ENCODE measurements around the gene FRMD4B. TPM values are rescaled to one million over a fixed set of nuclear protein-coding genes. Genes with fewer than 3 reads are reported as not detected.

The FRMD4B gene
- total RNA-seq, 4 donors from 2014 or later, result 58.0 to 71.9 (median 63.4) TPM

DNA sequence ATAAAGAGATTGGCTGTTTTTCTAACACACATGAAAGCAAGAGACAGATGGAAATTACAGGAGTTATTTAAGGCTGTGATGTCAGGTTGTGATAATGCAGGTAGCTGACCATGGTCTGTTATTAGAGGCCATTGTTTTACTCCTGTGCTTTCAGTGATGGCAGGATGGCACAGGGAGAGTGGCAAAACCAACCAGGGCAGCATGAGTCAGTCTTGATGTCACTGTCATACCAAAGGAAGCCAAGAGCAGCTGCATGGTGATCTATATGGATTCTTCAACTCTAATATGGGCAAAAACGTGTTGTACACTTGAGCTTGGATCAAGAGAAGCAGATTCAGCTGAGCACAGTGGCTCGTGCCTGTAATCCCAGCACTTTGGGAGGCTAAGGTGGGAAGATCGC, 171.6 kb downstream of the FRMD4B start:
- intact Hi-C loops (cut with DNase I; ENCODE audit: low total_unique reads), result no loop called here

DNA sequence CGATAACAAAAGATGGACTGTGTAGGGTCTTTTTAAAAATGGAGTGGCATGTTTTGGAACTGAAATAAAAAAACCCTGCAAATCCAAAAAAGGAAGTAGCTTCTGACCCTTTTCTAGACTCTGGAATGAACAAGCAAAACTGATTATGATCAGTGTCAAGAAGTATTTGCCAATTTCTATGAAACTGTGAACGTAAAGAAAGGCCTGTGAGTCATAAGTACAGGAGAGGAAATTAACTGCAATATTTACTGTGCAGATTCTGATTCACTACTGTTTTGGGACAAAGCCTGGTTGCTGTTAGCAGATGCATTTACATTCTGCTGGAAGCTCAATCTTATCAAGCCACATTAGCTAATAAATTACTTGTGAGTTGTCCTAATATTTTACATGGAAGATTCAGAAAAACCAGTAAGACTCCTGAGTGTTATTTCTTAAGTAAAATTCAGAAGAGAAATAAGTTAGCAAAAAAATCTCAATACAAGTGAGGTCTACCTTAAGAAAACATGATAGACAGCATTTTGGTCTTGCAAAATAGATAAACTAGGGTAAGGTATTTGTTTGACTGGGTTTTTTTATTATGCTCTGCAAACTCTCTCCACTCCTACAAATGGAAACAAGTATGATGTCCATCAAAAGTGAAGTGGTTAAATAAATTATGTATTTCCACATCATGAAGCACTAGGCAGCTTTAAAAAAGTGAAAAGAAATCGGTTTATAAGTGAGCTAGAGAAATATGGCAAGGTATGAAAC, 173.3 kb downstream of the FRMD4B start:
- TF ChIP-seq, protein P1, sequence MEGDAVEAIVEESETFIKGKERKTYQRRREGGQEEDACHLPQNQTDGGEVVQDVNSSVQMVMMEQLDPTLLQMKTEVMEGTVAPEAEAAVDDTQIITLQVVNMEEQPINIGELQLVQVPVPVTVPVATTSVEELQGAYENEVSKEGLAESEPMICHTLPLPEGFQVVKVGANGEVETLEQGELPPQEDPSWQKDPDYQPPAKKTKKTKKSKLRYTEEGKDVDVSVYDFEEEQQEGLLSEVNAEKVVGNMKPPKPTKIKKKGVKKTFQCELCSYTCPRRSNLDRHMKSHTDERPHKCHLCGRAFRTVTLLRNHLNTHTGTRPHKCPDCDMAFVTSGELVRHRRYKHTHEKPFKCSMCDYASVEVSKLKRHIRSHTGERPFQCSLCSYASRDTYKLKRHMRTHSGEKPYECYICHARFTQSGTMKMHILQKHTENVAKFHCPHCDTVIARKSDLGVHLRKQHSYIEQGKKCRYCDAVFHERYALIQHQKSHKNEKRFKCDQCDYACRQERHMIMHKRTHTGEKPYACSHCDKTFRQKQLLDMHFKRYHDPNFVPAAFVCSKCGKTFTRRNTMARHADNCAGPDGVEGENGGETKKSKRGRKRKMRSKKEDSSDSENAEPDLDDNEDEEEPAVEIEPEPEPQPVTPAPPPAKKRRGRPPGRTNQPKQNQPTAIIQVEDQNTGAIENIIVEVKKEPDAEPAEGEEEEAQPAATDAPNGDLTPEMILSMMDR (IDR thresholded peaks at IDR 0.05), result no peak
- TF ChIP-seq POLR2A (IDR thresholded peaks at IDR 0.05), result no peak
- 57 to 61% methylated on average over 3 of the region's 3 CpGs for WGBS, 2 donors
- no peak overlapping the region for H3K4me3 ChIP-seq (ENCODE audit: low read depth, poor library complexity, severe bottlenecking)
- no peak for DNase-seq (ENCODE audit: low spot score in 2 of 2)
- intact Hi-C loops (cut with DNase I; ENCODE audit: low total_unique reads), result no loop called here

More for the DNA sequence above, 171.6 kb downstream of the FRMD4B start:
- no peak for DNase-seq (ENCODE audit: low spot score in 2 of 2)
- H3K4me3 ChIP-seq (ENCODE audit: low read depth, poor library complexity, severe bottlenecking), result no peak overlapping the region
- TF ChIP-seq, protein P1 (IDR thresholded peaks at IDR 0.05), result no peak
- TF ChIP-seq POLR2A (IDR thresholded peaks at IDR 0.05), result no peak
- 39 to 52% methylated on average over 3 of the region's 3 CpGs for WGBS, 2 donors

DNA sequence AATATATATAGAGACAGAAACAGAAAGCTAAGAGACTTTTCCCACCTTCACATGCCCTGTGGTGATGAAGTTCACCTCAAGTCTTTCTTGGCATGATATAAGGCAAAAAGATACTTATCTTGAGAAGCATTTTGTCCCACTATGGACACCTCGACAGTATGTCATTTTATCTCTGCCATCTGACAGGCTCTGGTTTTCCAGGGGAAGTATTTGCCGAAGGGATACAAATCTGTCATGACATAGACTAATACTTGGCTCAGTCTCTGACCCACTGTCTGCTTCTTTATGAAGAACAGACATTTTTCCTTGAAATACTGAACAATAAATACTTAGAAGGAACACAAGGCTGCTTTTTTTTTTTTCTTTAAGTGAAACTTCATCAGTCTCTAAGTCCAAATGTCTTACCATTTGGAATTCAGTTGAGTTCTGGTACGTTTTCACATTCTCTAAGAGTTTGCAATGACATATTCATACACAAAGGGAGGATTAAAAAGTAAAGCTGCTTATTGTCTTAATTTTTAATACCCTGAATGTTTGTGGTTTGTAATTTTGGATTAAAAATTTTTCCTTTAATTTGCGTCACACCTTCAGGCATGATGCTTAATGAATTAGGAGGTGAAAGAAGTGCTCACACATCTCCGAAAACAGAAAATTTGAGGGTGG, 175.7 kb downstream of the FRMD4B start:
- TF ChIP-seq, protein P1 (IDR thresholded peaks at IDR 0.05), result no peak
- TF ChIP-seq POLR2A (IDR thresholded peaks at IDR 0.05), result no peak
- no peak for DNase-seq (ENCODE audit: low spot score in 2 of 2)
- H3K4me3 ChIP-seq (ENCODE audit: low read depth, poor library complexity, severe bottlenecking), result no peak overlapping the region
- WGBS, 2 donors, result 77 to 81% methylated on average over 5 of the region's 5 CpGs
- intact Hi-C loops (cut with DNase I; ENCODE audit: low total_unique reads), result no loop called here

DNA sequence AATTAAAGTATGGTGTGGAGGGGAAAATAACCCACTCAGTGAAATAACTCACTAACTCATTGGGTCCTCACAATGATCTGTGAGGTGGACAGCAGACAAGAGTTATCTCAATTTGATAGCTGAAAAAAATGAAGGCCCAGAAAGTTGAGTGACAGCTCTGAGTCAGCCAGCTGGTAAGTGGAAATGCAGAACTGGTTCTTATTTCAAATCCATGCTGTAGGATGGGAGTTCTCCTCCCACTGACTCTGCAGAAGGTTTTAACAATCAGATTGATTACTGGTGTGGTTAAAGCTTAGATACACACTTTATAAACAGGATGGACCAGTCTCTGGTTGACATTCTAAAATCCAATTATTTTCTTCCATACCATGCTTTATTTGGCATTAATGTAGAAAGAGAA, 176.5 kb downstream of the FRMD4B start:
- intact Hi-C loops (cut with DNase I; ENCODE audit: low total_unique reads), result no loop called here
- DNase-seq (ENCODE audit: low spot score in 2 of 2), result no peak
- TF ChIP-seq, protein P1 (IDR thresholded peaks at IDR 0.05), result no peak
- TF ChIP-seq POLR2A (IDR thresholded peaks at IDR 0.05), result no peak
- no peak overlapping the region for H3K4me3 ChIP-seq (ENCODE audit: low read depth, poor library complexity, severe bottlenecking)

DNA sequence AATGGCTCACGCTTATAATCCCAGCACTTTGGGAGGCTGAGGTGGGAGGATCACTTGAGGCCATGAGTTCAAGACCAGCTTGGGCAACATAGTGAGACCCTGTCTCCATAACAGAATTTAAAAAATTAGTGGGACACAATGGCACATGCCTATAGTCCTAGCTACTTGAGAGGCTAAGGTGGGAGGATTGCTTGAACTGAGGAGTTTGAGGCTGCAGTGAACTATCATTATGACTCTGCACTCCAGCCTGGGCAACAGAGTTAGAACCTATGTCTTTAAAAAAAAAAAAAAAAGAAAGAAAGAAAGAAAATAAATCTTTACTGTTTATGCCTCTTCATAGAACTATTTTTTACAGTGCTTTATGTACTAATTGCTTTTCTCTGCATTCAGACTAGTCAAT, 178.9 kb downstream of the FRMD4B start:
- 96 to 100% methylated on average over 1 of the region's 1 CpG for WGBS, 2 donors
- no peak for DNase-seq (ENCODE audit: low spot score in 2 of 2)
- intact Hi-C loops (cut with DNase I; ENCODE audit: low total_unique reads), result no loop called here

More for the DNA sequence above, 178.9 kb downstream of the FRMD4B start:
- TF ChIP-seq POLR2A (IDR thresholded peaks at IDR 0.05), result no peak
- TF ChIP-seq, protein P1 (IDR thresholded peaks at IDR 0.05), result no peak
- no peak overlapping the region for H3K4me3 ChIP-seq (ENCODE audit: low read depth, poor library complexity, severe bottlenecking)

Measured in lower leg skin (tissue), 4 donors.